IPS-NIHi7 (cell line): ENCODE measurements around the gene OPTN.

Experiments
- DNase-seq: peaks from one replicate; pipeline ENCODE4 v3.0.0; 2012; ENCODE audit warnings: mixed read lengths; ENCODE audit errors: extremely low spot score

Gene OPTN

GRCh38 chr10:13184276-13184675, 84.3 kb downstream of the OPTN start:
- no peak for DNase-seq

DNA sequence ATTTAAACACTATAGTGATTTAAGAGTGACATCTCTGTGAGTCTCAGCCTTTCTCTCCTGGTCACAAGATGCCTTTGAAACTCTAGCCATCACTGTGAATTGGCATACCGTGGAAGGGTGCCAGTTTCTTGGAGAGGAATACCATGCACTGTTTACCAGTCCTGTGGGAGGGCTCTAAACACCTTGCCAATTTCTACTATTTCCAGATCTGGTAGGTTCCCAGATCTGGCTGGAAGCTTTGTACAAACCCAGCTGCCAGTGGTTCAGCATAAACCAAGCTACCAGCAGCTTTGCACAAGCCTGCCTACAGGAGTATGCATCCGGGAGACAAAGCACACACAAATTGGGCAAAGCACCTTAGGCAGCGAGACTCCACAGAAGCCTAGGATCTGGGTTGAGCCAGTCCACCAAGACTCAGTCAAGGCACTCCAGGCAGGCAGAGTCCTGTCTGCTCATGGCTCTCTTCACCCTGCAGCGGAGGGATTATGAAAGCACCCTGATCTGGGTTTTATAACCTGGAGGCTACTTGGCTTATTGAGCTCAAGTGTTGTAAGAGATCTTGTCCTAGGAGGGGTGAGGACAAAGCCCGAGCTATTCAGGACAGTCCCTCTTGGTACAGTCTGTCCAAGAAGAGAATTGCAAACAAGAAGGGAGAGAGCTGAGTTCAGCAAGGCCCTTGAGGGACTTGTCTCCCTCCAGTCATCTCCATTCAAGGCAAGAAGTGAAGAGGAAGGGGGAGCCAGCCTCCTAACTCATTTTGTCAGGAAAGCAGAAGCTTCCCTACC, 85.0 kb downstream of the OPTN start:
- no peak for DNase-seq

GRCh38 chr10:13187135-13187534, 87.2 kb downstream of the OPTN start:
- no peak for DNase-seq
